GM19463 (cell line): ENCODE results near the gene ILF3.

Experiments used
- ATAC-seq: cut with Tn5 transposase; IDR thresholded peaks from one replicate; pipeline ENCODE4 v1.9.1; 2021; ENCODE audit warnings: mild to moderate bottlenecking, moderate library complexity; ENCODE audit not compliant: unreplicated experiment

The ILF3 gene

GRCh38 chr19:10727685-10728201 lies 73.6 kb downstream of the ILF3 start:
- ATAC-seq, result no peak

DNA sequence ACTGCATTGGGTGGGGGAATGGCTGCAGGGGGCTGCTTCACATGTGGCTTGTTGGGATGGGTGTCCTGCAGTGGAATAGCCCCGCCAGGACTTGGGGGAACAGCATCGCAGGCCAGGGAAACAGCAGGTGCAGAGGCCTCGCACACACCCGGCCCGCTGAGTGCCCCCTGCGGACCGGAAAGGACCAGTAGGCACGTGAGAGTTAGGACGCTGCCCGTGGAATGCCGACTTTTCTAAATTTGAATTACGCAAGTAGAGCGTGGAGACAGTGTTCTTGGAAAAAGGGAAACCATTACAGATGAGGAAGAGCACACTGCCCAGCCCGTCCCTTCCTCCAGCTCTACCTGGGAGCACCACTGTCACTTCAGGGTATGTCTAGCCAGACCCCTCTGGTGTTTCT lies 75.3 kb downstream of the ILF3 start:
- ATAC-seq, result no peak

- ATAC-seq, result no peak
Observed at GRCh38 chr19:10730932-10731331, 76.8 kb downstream of the ILF3 start.

DNA sequence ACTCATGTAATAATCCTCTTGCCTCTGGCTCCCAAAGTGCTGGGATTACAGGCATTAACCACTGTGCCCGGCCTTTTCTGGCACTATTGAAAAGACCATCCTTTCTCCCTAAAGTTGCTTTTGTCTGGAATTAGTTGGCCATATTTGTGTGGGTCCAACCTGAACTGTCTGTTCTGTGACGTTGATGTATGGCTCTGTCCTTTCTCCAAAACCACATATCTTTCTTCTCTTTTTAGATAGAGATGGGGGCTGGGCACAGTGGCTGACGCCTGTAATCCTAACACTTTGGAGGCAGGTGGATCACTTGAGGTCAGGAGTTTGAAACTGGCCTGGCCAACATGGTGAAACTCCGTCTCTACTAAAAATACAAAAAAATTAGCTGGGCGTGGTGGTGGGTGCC lies 81.6 kb downstream of the ILF3 start:
- ATAC-seq, result no peak

GRCh38 chr19:10736189-10736588 lies 82.0 kb downstream of the ILF3 start:
- ATAC-seq, result no peak

DNA sequence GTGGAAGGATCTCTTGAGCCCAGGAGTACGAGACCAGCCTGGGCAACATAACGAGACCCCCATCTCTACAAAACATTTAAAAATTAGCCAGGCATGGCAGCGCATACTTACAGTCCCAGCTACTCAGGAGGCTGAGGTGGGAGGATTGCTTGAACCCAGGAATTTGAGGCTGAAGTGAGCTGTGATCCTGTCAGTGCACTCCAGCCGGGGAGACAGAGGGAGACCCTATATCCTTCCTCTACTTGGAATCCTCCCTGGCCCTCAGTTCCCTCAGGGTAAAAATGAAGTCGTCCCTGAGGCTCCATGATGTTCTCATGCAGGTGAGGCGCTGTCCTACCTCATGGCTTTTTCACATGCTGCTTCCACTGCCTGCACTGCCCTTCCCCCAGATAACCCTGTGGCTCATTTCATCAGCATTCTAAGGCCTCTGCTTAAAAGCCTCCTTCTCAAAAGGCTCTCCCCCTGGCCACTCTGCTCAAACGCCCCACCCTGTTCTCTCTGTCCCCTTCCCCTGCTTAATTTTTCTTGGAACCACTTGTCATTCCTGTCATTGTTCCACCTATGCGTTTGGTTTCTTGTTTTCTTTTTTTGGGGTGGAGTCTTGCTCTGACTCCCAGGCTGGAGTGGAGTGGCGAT lies 82.9 kb downstream of the ILF3 start:
- ATAC-seq, result no peak

- no peak for ATAC-seq
Observed at GRCh38 chr19:10737722-10738121, 83.6 kb downstream of the ILF3 start.

DNA sequence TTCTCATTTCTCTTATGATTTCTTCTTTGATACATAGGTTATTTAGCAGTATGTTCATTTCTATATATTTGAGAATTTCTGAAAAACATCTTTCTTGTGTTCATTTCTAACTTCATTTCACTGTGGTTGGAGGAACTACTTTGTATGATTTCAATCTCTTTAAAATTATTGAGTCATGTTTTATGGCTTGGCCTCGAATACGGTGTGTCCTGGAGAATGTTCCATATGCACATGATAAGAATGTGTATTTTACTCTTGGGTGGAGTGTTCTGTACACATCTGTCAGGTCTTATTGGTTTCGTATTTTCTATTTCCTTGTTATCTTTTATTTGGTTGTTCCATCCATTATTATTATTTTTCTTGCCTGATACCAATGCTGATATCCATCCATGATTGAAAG lies 86.7 kb downstream of the ILF3 start:
- no peak for ATAC-seq
